RWPE2 (cell line): ENCODE results near the gene KLHDC7B.

ENCODE experiments used
- ATAC-seq: fragments of 200-7000 bp; cut with Tn5 transposase; 3 replicates; pipeline ENCODE4 v1.9.1; 2021; ENCODE audit warnings: low read depth
- DNase-seq: peaks from one replicate; pipeline ENCODE4 v3.0.0-alpha.2; 2020; ENCODE audit warnings: low spot score
- H3K27ac ChIP-seq: fragments of 450-650 bp; 2 replicates; pipeline ENCODE4 v1.5.1; 2017; ENCODE audit warnings: mild to moderate bottlenecking; ENCODE audit not compliant: poor library complexity, severe bottlenecking
- H3K27me3 ChIP-seq: fragments of 250-450 bp; sonication (Bioruptor Pico); 2 replicates; pipeline ENCODE4 v1.5.1; 2021; ENCODE audit warnings: mild to moderate bottlenecking, moderate library complexity; ENCODE audit not compliant: insufficient read depth, poor library complexity, severe bottlenecking
- H3K36me3 ChIP-seq: fragments of 250-450 bp; sonication (Bioruptor Pico); 2 replicates; pipeline ENCODE4 v1.5.1; 2020; ENCODE audit warnings: low read depth, mild to moderate bottlenecking, moderate library complexity
- H3K4me1 ChIP-seq: fragments of 250-450 bp; sonication (Bioruptor Pico); 2 replicates; pipeline ENCODE4 v1.5.1; 2021; ENCODE audit warnings: mild to moderate bottlenecking, moderate library complexity; ENCODE audit not compliant: insufficient read depth, poor library complexity, severe bottlenecking
- H3K4me3 ChIP-seq: fragments of 250-450 bp; sonication (Bioruptor Pico); 2 replicates; pipeline ENCODE4 v1.5.1; 2021; ENCODE audit warnings: mild to moderate bottlenecking, moderate library complexity; ENCODE audit not compliant: severe bottlenecking
- H3K9me3 ChIP-seq: fragments of 250-450 bp; sonication (Bioruptor Pico); 2 replicates; pipeline ENCODE4 v1.5.1; 2021; ENCODE audit warnings: mild to moderate bottlenecking, moderate library complexity; ENCODE audit not compliant: severe bottlenecking
- CTCF ChIP-seq: fragments of 450-650 bp; IDR thresholded peaks from one replicate; pipeline ENCODE4 v1.5.1; 2017; ENCODE audit warnings: mild to moderate bottlenecking, moderate library complexity; ENCODE audit not compliant: poor library complexity, severe bottlenecking

KLHDC7B gene

GRCh38 chr22:50564289-50564688 lies 18.6 kb downstream of the KLHDC7B start:
- Histone ChIP-seq H3K36me3 (no peaks in the 10 kb centered on the region; the same call in 1 of the 2 replicates), H3K4me1 (no peaks in the 10 kb centered on the region), H3K27ac (no peak overlapping the region), H3K4me3 (no peak overlapping the region), H3K27me3 (no peaks in the 10 kb centered on the region), H3K9me3 (no peaks in the 10 kb centered on the region)
- no peak for TF ChIP-seq CTCF
- ATAC-seq, result no peak
- no peak for DNase-seq

- Histone ChIP-seq H3K4me1 (no peaks in the 10 kb centered on the region), H3K36me3 (peaks cover 12% of the 10 kb centered on the region), H3K27me3 (no peaks in the 10 kb centered on the region), H3K27ac (no peak overlapping the region), H3K4me3 (no peak overlapping the region), H3K9me3 (no peaks in the 10 kb centered on the region)
- ATAC-seq (no peak), DNase-seq (no peak)
- TF ChIP-seq CTCF, result no peak
Measured at GRCh38 chr22:50567721-50568252, 22.1 kb downstream of the KLHDC7B start.

GRCh38 chr22:50568626-50569025 lies 22.9 kb downstream of the KLHDC7B start:
- TF ChIP-seq CTCF, result no peak
- Histone ChIP-seq H3K36me3 (peaks cover 12% of the 10 kb centered on the region), H3K4me3 (no peak overlapping the region), H3K9me3 (no peaks in the 10 kb centered on the region), H3K27me3 (no peaks in the 10 kb centered on the region), H3K4me1 (no peaks in the 10 kb centered on the region), H3K27ac (no peak overlapping the region)
- DNase-seq (no peak), ATAC-seq (no peak)

- H3K4me1 ChIP-seq, result no peaks in the 10 kb centered on the region
- DNase-seq (no peak), ATAC-seq (no peak)
- H3K27me3 ChIP-seq, result no peaks in the 10 kb centered on the region
- H3K9me3 ChIP-seq, result no peaks in the 10 kb centered on the region
- H3K27ac ChIP-seq, result no peak overlapping the region
- TF ChIP-seq CTCF, result no peak
- no peak overlapping the region for H3K4me3 ChIP-seq
- peaks cover 12% of the 10 kb centered on the region for H3K36me3 ChIP-seq
Measured at GRCh38 chr22:50569041-50569459, 23.4 kb downstream of the KLHDC7B start.

- H3K36me3 ChIP-seq, result peaks cover 12% of the 10 kb centered on the region
- H3K27me3 ChIP-seq, result no peaks in the 10 kb centered on the region
- H3K27ac ChIP-seq, result no peak overlapping the region
Measured at GRCh38 chr22:50569896-50570535, 24.3 kb downstream of the KLHDC7B start.

More at GRCh38 chr22:50569896-50570535, 24.3 kb downstream of the KLHDC7B start:
- Histone ChIP-seq H3K9me3 (no peaks in the 10 kb centered on the region), H3K4me1 (no peaks in the 10 kb centered on the region), H3K4me3 (no peak overlapping the region)
- DNase-seq (no peak), ATAC-seq (no peak)
- TF ChIP-seq CTCF, result no peak
